ENCODE data around the gene MRRF.
A peak's percentile ranks its signal among the peaks of the same experiment; 100 is the strongest.

The MRRF gene

GRCh38 chr9:122338994-122339393, 74.3 kb downstream of the MRRF start:
- no peak for DNase-seq
- H3K4me3 ChIP-seq (ENCODE audit: insufficient read depth, low read depth, low read length, poor library complexity, severe bottlenecking): no peak overlapping the region
- no peaks in the 10 kb centered on the region for H3K9me3 ChIP-seq (ENCODE audit: control insufficient read depth, low read length)
- H3K27ac ChIP-seq (ENCODE audit: insufficient read depth, low read length, poor library complexity, severe bottlenecking): no peak overlapping the region
- no peaks in the 10 kb centered on the region for H3K4me1 ChIP-seq (ENCODE audit: control insufficient read depth, insufficient read depth, low read length, poor library complexity, severe bottlenecking)
- no peaks in the 10 kb centered on the region for H3K36me3 ChIP-seq (ENCODE audit: control insufficient read depth, insufficient read depth, low read length)
- H3K27me3 ChIP-seq (replicated peaks; ENCODE audit: control insufficient read depth, insufficient read depth, low read length, poor library complexity, severe bottlenecking): no peaks in the 10 kb centered on the region

GRCh38 chr9:122339579-122339978, 74.9 kb downstream of the MRRF start:
- Histone ChIP-seq H3K27ac (ENCODE audit: insufficient read depth, low read length, poor library complexity, severe bottlenecking) (no peak overlapping the region), H3K4me1 (ENCODE audit: control insufficient read depth, insufficient read depth, low read length, poor library complexity, severe bottlenecking) (no peaks in the 10 kb centered on the region), H3K36me3 (ENCODE audit: control insufficient read depth, insufficient read depth, low read length) (no peaks in the 10 kb centered on the region), H3K27me3 (replicated peaks; ENCODE audit: control insufficient read depth, insufficient read depth, low read length, poor library complexity, severe bottlenecking) (no peaks in the 10 kb centered on the region), H3K9me3 (ENCODE audit: control insufficient read depth, low read length) (no peaks in the 10 kb centered on the region), H3K4me3 (ENCODE audit: insufficient read depth, low read depth, low read length, poor library complexity, severe bottlenecking) (no peak overlapping the region)
- no peak for DNase-seq

GRCh38 chr9:122340161-122340560, 75.5 kb downstream of the MRRF start:
- Histone ChIP-seq H3K4me3 (ENCODE audit: insufficient read depth, low read depth, low read length, poor library complexity, severe bottlenecking) (no peak overlapping the region), H3K36me3 (ENCODE audit: control insufficient read depth, insufficient read depth, low read length) (no peaks in the 10 kb centered on the region), H3K27ac (ENCODE audit: insufficient read depth, low read length, poor library complexity, severe bottlenecking) (no peak overlapping the region), H3K27me3 (replicated peaks; ENCODE audit: control insufficient read depth, insufficient read depth, low read length, poor library complexity, severe bottlenecking) (no peaks in the 10 kb centered on the region), H3K4me1 (ENCODE audit: control insufficient read depth, insufficient read depth, low read length, poor library complexity, severe bottlenecking) (no peaks in the 10 kb centered on the region), H3K9me3 (ENCODE audit: control insufficient read depth, low read length) (no peaks in the 10 kb centered on the region)
- DNase-seq: no peak

- no peaks in the 10 kb centered on the region for H3K9me3 ChIP-seq (ENCODE audit: control insufficient read depth, low read length)
- H3K4me1 ChIP-seq (ENCODE audit: control insufficient read depth, insufficient read depth, low read length, poor library complexity, severe bottlenecking): no peaks in the 10 kb centered on the region
- DNase-seq: no peak
- no peaks in the 10 kb centered on the region for H3K36me3 ChIP-seq (ENCODE audit: control insufficient read depth, insufficient read depth, low read length)
- H3K27me3 ChIP-seq (replicated peaks; ENCODE audit: control insufficient read depth, insufficient read depth, low read length, poor library complexity, severe bottlenecking): peaks cover 10% of the 10 kb centered on the region
- no peak overlapping the region for H3K4me3 ChIP-seq (ENCODE audit: insufficient read depth, low read depth, low read length, poor library complexity, severe bottlenecking)
- no peak overlapping the region for H3K27ac ChIP-seq (ENCODE audit: insufficient read depth, low read length, poor library complexity, severe bottlenecking)
Measured at GRCh38 chr9:122342323-122343050, 77.8 kb downstream of the MRRF start.

GRCh38 chr9:122346478-122347347, 82.0 kb downstream of the MRRF start:
- Histone ChIP-seq H3K4me1 (ENCODE audit: control insufficient read depth, insufficient read depth, low read length, poor library complexity, severe bottlenecking) (no peaks in the 10 kb centered on the region), H3K27ac (ENCODE audit: insufficient read depth, low read length, poor library complexity, severe bottlenecking) (no peak overlapping the region), H3K27me3 (replicated peaks; ENCODE audit: control insufficient read depth, insufficient read depth, low read length, poor library complexity, severe bottlenecking) (peaks cover 12% of the 10 kb centered on the region)

GRCh38 chr9:122347348-122348287, 82.9 kb downstream of the MRRF start:
- H3K4me3 ChIP-seq (ENCODE audit: insufficient read depth, low read depth, low read length, poor library complexity, severe bottlenecking): peak overlapping the region; percentile 42
- H3K27me3 ChIP-seq (replicated peaks; ENCODE audit: control insufficient read depth, insufficient read depth, low read length, poor library complexity, severe bottlenecking): peaks cover 12% of the 10 kb centered on the region
- no peak for DNase-seq
- H3K4me1 ChIP-seq (ENCODE audit: control insufficient read depth, insufficient read depth, low read length, poor library complexity, severe bottlenecking): no peaks in the 10 kb centered on the region
- no peaks in the 10 kb centered on the region for H3K9me3 ChIP-seq (ENCODE audit: control insufficient read depth, low read length)
- H3K27ac ChIP-seq (ENCODE audit: insufficient read depth, low read length, poor library complexity, severe bottlenecking): no peak overlapping the region
- no peaks in the 10 kb centered on the region for H3K36me3 ChIP-seq (ENCODE audit: control insufficient read depth, insufficient read depth, low read length)

More at GRCh38 chr9:122346478-122347347, 82.0 kb downstream of the MRRF start:
- DNase-seq: no peak
- no peaks in the 10 kb centered on the region for H3K36me3 ChIP-seq (ENCODE audit: control insufficient read depth, insufficient read depth, low read length)
- no peaks in the 10 kb centered on the region for H3K9me3 ChIP-seq (ENCODE audit: control insufficient read depth, low read length)
- H3K4me3 ChIP-seq (ENCODE audit: insufficient read depth, low read depth, low read length, poor library complexity, severe bottlenecking): peak overlapping the region; percentile 42

- Histone ChIP-seq H3K4me1 (ENCODE audit: control insufficient read depth, insufficient read depth, low read length, poor library complexity, severe bottlenecking) (no peaks in the 10 kb centered on the region), H3K9me3 (ENCODE audit: control insufficient read depth, low read length) (no peaks in the 10 kb centered on the region), H3K27ac (ENCODE audit: insufficient read depth, low read length, poor library complexity, severe bottlenecking) (no peak overlapping the region), H3K36me3 (ENCODE audit: control insufficient read depth, insufficient read depth, low read length) (no peaks in the 10 kb centered on the region), H3K27me3 (replicated peaks; ENCODE audit: control insufficient read depth, insufficient read depth, low read length, poor library complexity, severe bottlenecking) (peaks cover 12% of the 10 kb centered on the region), H3K4me3 (ENCODE audit: insufficient read depth, low read depth, low read length, poor library complexity, severe bottlenecking) (no peak overlapping the region)
- DNase-seq: no peak
Measured at GRCh38 chr9:122348288-122348777, 83.7 kb downstream of the MRRF start.

- peaks cover 12% of the 10 kb centered on the region for H3K27me3 ChIP-seq (replicated peaks; ENCODE audit: control insufficient read depth, insufficient read depth, low read length, poor library complexity, severe bottlenecking)
- no peaks in the 10 kb centered on the region for H3K9me3 ChIP-seq (ENCODE audit: control insufficient read depth, low read length)
- no peak overlapping the region for H3K27ac ChIP-seq (ENCODE audit: insufficient read depth, low read length, poor library complexity, severe bottlenecking)
- no peaks in the 10 kb centered on the region for H3K4me1 ChIP-seq (ENCODE audit: control insufficient read depth, insufficient read depth, low read length, poor library complexity, severe bottlenecking)
- no peak overlapping the region for H3K4me3 ChIP-seq (ENCODE audit: insufficient read depth, low read depth, low read length, poor library complexity, severe bottlenecking)
- DNase-seq: no peak
- no peaks in the 10 kb centered on the region for H3K36me3 ChIP-seq (ENCODE audit: control insufficient read depth, insufficient read depth, low read length)
Measured at GRCh38 chr9:122348791-122349190, 84.1 kb downstream of the MRRF start.

GRCh38 chr9:122349201-122349600, 84.5 kb downstream of the MRRF start:
- Histone ChIP-seq H3K4me1 (ENCODE audit: control insufficient read depth, insufficient read depth, low read length, poor library complexity, severe bottlenecking) (no peaks in the 10 kb centered on the region), H3K27me3 (replicated peaks; ENCODE audit: control insufficient read depth, insufficient read depth, low read length, poor library complexity, severe bottlenecking) (peaks cover 12% of the 10 kb centered on the region), H3K9me3 (ENCODE audit: control insufficient read depth, low read length) (no peaks in the 10 kb centered on the region), H3K27ac (ENCODE audit: insufficient read depth, low read length, poor library complexity, severe bottlenecking) (no peak overlapping the region), H3K36me3 (ENCODE audit: control insufficient read depth, insufficient read depth, low read length) (no peaks in the 10 kb centered on the region), H3K4me3 (ENCODE audit: insufficient read depth, low read depth, low read length, poor library complexity, severe bottlenecking) (no peak overlapping the region)
- no peak for DNase-seq
